Eye (tissue), 1 donor: Measurements from ENCODE around the gene ATP1A3.

Source experiments
- DNase-seq: peaks from one replicate; pipeline ENCODE4 v3.0.0-alpha.2; 2015

The ATP1A3 gene

GRCh38 chr19:41981724-41982123, 12.3 kb downstream of the ATP1A3 start:
- no peak for DNase-seq

- DNase-seq: no peak
Measured at GRCh38 chr19:41978470-41978869, 15.6 kb downstream of the ATP1A3 start.

- no peak for DNase-seq
Measured at GRCh38 chr19:41977916-41978315, 16.1 kb downstream of the ATP1A3 start.

GRCh38 chr19:41974652-41975051, 19.4 kb downstream of the ATP1A3 start:
- DNase-seq: no peak

- DNase-seq: no peak
Measured at GRCh38 chr19:41971363-41971762, 22.7 kb downstream of the ATP1A3 start.

GRCh38 chr19:41969772-41970458, 24.1 kb downstream of the ATP1A3 start:
- no peak for DNase-seq

GRCh38 chr19:41968751-41969595, 25.1 kb downstream of the ATP1A3 start:
- no peak for DNase-seq

- no peak for DNase-seq
Measured at GRCh38 chr19:41967054-41967783, 26.8 kb downstream of the ATP1A3 start.

GRCh38 chr19:41965106-41965505, 28.9 kb downstream of the ATP1A3 start:
- no peak for DNase-seq

- no peak for DNase-seq
Measured at GRCh38 chr19:41960973-41961372, 33.1 kb downstream of the ATP1A3 start.

GRCh38 chr19:41959056-41960053, 34.7 kb downstream of the ATP1A3 start, which contains the start of gene RABAC1:
Gene RABAC1 (minus strand): TSS chr19:41959321. CDS start chr19:41959292, 29 bp downstream.
- peak; percentile 98 for DNase-seq

GRCh38 chr19:41958367-41959055, 35.5 kb downstream of the ATP1A3 start:
- peak; percentile 90 for DNase-seq

GRCh38 chr19:41957838-41958366, 36.1 kb downstream of the ATP1A3 start:
- DNase-seq: peak; percentile 88

- no peak for DNase-seq
Measured at GRCh38 chr19:41957161-41957837, 36.7 kb downstream of the ATP1A3 start.

- DNase-seq: no peak
Measured at GRCh38 chr19:41956621-41957020, 37.4 kb downstream of the ATP1A3 start.

GRCh38 chr19:41955521-41955920, 38.5 kb downstream of the ATP1A3 start:
- DNase-seq: no peak

- peak; percentile 91 for DNase-seq
Measured at GRCh38 chr19:41951686-41952172, 42.3 kb downstream of the ATP1A3 start.

- DNase-seq: no peak
Measured at GRCh38 chr19:41947091-41947490, 46.9 kb downstream of the ATP1A3 start.

- no peak for DNase-seq
Measured at GRCh38 chr19:41945135-41945766, 48.8 kb downstream of the ATP1A3 start.

GRCh38 chr19:41944336-41944735, 49.7 kb downstream of the ATP1A3 start:
- no peak for DNase-seq
